SK-MEL-5 (cell line): ENCODE measurements around the gene BPIFA2. TPM values are rescaled to one million over a fixed set of nuclear protein-coding genes. Genes with fewer than 3 reads are reported as not detected.
"Not testable (repeated sequence)": the region's sequence is repeated elsewhere in the genome, so short reads cannot be mapped to it uniquely, and the experiment has no call there.

Experiments
- DNase-seq: peaks from one replicate; pipeline ENCODE4 v3.0.0-alpha.2; 2016; ENCODE audit warnings: low read depth, low spot score
- in situ Hi-C: cut with HindIII; loops from 2 replicates; pipeline ENCODE4 v1.10.0; 2016; ENCODE audit warnings: low sequenced_read_pairs, high pct_unique_total_duplicates, low pct_unique_long_range_greater_than_20kb
- total RNA-seq: library from RNA; depleted of rRNA; stranded (reverse); fragments of >200 nt; shearing (Covaris generic); gene quantifications from 2 replicates; pipeline ENCODE4 v1.2.3, GENCODE V29; 2014

Gene BPIFA2
- total RNA-seq, 1 experiment from 2014 or later = not detected

DNA sequence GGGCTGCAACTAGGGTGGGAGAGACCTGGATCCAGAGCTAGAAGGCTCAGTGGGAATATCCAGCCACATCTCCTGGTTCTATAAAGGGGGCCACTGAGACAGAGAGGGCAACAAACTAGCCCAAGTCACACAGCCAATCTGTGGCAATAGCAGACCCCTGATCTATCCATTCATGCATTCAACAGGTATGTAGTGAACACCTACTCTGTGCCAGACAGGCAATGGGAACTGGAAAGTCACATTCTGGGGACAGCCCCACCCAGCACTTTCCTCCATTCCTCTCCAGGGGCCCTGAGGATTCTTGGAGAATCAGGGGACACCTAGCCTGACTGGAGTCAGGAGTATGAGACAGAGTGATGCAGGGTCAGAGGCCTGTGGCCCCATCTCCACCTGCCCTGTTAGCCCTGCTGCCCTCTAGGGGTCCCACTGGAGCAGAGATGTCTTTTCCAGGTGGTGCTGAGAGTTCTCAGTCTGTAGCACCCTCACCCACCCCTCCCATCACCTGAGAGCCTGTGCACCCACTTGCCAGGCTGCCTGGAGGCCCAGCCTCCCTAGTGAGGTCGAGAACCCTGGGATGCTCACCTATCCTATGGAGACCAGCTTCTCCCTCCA is 13.6 kb downstream of the BPIFA2 start:
- no peak for DNase-seq
- in situ Hi-C loops = no loop called here

DNA sequence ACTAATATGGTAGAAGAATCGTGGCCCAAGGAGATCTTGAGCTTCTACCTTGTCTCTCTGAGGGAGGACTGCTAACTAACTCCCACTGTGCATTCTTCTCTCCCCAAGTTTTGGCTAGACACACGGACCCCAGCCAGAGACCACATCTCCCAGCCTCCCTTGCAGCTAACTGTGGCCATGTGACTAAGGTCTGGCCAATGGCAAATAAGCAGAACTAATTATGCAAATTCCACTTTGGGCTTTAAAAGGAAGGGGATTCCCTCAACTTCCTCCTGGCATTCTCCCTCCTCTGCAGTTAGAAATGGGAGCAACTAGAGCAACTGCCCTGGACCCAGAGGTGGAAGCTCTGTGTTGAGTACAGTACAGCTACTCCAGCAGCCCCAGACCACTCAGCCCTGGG is 15.4 kb downstream of the BPIFA2 start:
- no peak for DNase-seq
- in situ Hi-C loops = no loop called here

DNA sequence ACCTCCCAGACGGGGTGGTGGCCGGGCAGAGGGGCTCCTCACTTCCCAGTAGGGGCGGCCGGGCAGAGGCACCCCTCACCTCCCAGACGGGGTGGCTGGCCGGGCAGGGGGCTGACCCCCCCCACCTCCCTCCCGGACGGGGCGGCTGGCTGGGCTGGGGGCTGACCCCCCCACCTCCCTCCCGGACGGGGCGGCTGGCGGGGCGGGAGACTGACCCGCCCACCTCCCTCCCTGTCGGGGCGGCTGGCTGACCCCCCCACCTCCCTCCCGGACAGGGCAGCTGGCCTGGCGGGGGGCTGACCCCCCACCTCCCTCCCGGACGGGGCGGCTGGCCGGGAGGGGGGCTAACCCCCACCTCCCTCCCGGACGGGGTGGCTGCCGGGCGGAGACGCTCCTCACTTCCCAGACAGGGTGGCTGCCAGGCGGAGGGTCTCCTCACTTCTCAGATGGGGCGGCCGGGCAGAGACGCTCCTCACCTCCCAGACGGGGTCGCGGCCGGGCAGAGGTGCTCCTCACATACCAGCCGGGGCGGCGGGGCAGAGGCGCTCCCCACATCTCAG is 17.2 kb downstream of the BPIFA2 start:
- DNase-seq, in situ Hi-C loops: not testable (repeated sequence)

DNA sequence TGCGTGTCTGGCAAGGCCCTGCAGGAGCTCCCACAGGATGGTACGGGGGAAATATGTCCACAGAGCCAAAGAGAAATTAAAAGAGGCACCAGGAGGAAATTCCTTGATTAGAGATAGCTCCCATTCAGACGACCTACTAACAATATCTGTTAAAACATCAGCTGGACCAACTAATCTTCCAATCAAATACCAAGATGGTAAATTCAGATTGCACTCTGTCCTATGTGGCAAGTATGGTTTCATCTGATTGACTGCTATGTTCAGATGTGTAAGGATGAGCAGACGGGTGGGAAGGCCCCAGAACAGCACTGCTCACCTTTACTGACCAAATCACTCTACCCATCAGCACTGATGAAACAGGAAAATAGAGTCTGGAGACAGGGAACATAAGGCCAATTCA is 19.5 kb downstream of the BPIFA2 start:
- DNase-seq = no peak
- in situ Hi-C loops = no loop called here

DNA sequence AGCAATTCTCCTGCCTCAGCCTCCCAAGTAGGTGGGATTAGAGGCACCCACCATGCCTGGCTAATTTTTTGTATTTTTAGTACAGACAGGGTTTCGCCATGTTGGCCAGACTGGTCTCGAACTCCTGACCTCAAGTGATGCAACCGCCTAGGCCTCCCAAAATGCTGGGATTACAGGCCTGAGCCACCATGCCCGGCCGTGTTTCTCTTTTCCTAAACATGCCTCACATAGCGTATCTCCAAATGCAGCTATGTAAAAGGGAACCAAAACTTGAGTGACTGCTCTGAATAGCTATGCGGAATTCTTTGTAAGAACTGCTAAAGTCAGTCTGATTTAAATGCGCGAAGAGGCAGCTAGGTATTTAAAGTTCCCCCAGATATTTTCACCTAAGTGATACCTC is 20.5 kb downstream of the BPIFA2 start:
- in situ Hi-C loops = no loop called here
- DNase-seq = no peak

DNA sequence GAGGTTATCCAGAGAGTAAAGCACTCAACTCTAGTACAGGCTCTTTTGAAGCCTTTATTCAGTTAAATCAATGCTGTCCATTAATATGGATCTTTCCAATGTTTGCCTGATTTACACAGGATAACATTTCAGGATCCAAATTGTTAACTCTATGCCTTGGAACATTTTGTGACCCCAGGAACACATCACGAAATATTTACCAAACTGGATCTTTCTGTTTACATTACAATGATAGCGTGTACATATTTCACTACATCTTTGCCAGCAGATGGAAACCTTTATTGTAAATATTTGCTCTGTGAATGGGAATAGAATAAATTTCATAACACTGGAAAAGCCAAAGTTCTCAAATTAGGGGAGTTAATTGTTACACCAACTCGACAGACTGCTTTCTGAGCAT is 23.5 kb downstream of the BPIFA2 start:
- DNase-seq = no peak
- in situ Hi-C loops = no loop called here

DNA sequence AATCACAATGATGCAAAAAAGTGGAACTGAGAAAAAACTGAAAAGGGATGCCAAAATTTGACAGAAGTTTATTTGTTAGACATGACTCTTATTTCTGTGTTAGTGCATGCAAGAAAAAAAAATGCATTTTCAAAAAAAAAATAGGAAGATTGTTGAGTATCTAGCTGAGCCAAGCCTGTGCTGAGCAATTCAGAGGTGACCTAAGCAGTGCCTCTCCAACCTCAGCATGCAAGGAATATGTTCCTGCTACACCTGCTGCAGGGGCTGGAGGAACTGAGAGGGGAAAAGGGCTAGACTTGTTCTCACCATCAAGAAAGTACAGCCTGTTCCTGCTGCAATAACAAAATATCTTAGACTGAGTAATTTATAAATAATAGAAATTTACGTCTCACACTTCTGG is 24.0 kb downstream of the BPIFA2 start:
- no peak for DNase-seq
- in situ Hi-C loops = no loop called here

DNA sequence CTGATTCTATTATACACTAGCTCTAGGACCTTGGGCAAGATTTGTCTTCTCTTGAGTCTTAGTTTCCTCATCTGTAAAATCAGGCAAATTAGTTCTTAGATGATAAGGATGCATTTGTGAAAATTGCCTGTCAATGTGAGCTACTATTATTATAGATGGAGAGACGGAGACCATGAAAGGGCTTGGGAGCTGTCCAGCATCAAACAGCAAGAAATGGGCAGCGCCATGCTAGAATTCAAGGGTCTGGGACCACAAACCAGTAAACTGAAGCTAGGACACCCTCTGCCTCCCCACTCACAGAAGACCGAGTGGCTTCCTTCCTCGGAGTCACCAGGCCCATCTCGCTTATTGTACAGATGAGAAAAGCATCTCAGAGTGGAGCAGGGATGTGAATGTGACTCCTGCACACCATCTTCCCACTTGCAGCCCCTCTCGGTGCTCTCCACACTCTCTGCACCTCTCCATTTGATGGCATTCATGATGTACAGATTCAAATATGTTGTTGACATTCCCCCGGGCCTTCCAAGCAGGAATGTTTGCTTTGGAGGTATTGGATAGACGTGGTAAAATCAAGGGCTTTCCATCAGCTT is 25.0 kb downstream of the BPIFA2 start:
- no peak for DNase-seq

DNA sequence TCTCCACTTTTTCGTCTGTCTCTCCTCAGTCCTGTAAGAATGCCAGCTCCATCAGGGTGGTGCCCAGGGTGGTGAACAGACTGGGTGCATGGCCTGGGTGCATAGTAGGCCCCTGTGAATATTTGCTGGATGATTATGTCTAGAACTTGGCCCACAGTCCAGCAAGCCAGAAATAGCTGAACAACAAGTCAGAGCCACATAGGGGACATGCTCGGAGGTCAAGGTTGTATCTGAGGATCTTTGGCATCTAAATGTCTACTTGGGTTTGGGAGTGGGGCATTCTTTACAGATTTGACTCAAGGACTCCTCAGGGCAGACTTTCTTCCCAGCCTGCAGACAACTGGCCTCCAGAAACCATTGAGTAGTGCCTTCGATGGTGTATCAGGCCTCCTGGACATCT is 31.1 kb downstream of the BPIFA2 start:
- no peak for DNase-seq
- in situ Hi-C loops = no loop called here

More for the DNA sequence above, 25.0 kb downstream of the BPIFA2 start:
- in situ Hi-C loops = no loop called here

DNA sequence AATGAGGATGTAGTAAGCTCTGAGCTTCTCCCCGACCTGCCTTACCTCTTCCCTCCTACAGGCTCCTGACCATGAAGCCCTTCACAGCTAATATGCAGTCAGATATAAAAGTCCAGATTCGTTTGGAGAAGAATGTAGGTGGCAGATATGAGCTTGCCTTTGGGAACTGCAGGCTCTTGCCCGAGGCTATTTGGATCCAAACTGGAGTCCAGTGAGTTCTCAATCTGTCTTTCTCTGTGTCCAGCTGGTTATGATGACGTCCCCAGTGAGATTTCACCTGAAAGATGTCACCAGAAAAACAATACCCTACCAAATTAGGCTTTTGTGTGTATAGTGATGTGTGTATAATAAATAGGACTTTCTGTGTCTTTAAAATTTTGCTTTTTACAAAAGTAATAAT is 34.5 kb downstream of the BPIFA2 start:
- no peak for DNase-seq
- in situ Hi-C loops = no loop called here

DNA sequence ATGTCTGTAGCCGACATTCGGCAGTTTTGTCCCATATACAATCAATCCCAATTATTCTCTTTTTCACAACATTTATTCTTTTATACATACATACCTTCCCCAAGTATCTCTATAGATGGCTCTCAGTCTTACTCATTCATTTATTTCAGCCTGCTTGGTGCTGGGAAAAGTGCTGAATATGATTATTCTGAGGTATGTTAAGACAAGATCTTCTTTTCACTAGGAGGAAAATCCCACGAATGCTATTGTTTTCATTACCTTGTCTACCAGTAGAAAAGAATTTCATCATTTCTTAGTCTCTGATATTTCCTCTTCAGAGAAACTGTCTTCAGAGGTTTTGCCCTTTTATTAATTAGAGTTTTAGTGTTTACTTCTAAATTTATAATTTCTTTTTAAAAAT is 35.5 kb downstream of the BPIFA2 start:
- in situ Hi-C loops = no loop called here
- no peak for DNase-seq

DNA sequence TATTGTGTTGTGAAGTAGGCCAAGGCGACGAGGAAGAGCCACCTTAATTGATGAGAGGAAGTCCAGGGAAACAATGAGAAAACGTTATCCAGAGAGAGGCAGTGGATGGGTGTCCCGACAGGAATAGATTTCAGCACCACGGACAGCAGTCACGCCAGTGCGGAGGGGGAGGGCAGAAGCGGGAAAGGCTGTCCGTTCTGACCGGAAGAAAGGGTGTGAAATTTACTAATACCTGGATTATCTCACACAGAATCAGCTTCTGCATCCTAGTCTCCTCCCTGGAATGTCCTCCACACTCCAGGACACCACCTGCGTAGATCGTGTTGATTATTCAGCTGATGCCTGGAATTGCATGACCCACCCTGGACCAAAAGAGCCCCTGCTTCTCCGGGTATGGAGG is 41.8 kb downstream of the BPIFA2 start:
- peak; percentile 67 for DNase-seq
- in situ Hi-C loops = no loop called here

DNA sequence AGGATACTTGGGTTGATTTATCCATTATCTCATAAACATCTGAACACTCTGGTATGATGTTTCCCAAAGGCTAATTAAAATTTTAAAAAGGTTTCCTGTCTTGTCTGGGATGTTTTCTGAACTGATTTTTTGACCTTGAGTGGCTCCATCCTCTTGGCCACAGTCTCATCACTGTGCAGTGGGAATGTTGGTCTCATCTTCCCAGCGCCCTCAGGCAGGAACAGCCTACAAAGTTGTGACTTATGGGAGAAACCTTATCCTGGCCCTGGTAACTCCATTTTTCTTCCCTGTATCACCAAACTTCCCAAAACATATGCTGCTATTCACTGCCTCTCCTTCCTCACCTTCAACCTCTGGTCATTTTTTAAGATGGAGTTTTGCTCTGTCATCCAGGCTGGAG is 42.4 kb downstream of the BPIFA2 start:
- in situ Hi-C loops = no loop called here
- DNase-seq = no peak

DNA sequence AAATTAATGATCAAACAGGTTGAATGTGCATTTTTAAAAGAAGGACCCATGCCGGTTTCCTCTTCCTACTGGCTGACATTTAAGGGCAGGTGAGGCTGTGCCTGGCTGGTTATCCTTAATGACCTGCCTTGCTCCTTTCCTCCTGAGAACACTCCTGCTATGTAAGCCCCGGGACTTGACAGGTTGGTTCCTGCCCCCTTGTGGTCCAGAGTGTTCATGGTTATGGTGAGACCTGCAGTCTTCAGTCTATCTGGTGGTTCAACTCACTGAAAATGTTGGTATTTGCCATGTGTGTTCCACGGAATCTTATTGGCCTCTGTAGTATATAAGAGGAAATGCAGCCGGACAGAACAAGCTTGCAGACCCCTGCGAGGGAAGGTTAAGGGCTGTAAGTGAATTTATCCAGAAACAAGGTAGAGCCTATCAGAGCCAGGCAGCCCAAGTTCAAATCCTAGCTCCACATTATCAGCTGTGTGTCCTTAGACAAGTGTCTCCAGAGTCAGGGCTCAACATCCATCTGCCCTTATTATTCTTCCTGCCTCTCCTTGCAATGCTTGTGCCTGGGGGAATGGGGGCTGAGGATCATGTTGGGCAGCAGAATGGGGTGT is 44.0 kb downstream of the BPIFA2 start:
- in situ Hi-C loops = no loop called here
- peak; percentile 85 for DNase-seq

DNA sequence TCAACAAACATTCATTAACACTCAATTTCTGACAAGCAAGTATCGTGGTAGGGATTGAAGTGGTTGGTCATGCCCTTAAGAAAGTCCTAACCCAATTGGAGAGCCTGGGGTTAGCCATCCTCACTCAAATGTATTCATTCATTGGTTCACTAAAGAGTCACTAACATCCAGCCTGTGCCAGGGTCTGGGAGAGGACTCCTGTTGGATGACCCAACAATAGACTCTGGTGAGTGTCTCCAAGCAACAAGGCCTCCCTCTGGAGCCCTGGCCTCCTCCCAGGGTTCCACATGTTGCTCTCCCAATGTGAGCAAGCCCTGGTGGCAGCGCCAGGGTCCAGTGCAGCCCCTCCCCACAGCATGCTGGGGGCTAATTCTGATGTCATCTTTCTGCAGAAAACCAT is 49.1 kb downstream of the BPIFA2 start, which contains the start of gene BPIFA3:
BPIFA3 (plus strand) TSS at position 301 of the 400 bp plus-strand sequence. CDS start 185 bp downstream, outside the sequence.
- in situ Hi-C loops = no loop called here
- DNase-seq = no peak

DNA sequence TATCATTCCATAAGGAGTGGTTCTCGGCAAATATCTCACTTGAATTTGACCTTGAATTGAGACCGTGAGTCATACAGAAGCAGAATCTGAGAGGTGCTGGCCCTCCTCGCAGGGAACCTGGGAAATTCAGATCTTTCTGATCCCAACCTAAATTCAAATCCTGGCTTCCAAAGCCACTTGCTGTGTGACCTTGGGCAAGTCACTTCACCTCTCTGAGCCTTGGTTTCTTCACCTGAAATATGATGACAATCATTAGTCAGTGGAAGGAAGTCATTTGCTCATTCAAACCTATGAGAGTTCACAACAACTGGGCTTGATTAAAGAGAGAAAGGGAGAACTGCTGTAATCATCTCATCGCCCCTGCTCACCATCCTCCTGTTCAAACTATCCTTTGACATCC is 56.4 kb downstream of the BPIFA2 start:
- in situ Hi-C loops = no loop called here
- no peak for DNase-seq

DNA sequence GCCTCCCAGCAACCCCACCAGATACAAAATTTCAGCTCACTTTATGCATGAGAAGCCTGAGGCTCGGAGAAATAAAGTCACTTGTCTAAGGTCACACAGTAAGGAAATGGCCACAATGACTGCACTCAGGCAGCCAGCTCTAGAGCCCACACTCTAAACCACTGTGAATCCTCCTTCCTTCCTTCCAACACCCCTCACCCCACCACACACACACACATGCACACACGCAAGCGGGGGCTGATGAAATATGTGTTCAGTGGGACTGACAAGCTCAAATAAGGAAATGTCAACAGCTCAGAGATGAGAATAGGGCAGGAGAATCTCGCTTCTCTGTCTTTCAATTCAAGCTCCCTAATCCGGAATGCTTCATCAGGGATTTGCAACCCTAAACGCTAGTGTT is 61.9 kb downstream of the BPIFA2 start:
- in situ Hi-C loops = no loop called here

More for the DNA sequence above, 61.9 kb downstream of the BPIFA2 start:
- DNase-seq = no peak
